Measurements from ENCODE around the gene ALOXE3. TPM values are rescaled to one million over a fixed set of nuclear protein-coding genes. Genes with fewer than 3 reads are reported as not detected.

ALOXE3 gene
- total and polyA plus RNA-seq, 2 of the 8 experiments (the other 6 are each of a cell fraction or from before 2014, with no cell fraction given), result 0.26 TPM; not detected in 1

DNA sequence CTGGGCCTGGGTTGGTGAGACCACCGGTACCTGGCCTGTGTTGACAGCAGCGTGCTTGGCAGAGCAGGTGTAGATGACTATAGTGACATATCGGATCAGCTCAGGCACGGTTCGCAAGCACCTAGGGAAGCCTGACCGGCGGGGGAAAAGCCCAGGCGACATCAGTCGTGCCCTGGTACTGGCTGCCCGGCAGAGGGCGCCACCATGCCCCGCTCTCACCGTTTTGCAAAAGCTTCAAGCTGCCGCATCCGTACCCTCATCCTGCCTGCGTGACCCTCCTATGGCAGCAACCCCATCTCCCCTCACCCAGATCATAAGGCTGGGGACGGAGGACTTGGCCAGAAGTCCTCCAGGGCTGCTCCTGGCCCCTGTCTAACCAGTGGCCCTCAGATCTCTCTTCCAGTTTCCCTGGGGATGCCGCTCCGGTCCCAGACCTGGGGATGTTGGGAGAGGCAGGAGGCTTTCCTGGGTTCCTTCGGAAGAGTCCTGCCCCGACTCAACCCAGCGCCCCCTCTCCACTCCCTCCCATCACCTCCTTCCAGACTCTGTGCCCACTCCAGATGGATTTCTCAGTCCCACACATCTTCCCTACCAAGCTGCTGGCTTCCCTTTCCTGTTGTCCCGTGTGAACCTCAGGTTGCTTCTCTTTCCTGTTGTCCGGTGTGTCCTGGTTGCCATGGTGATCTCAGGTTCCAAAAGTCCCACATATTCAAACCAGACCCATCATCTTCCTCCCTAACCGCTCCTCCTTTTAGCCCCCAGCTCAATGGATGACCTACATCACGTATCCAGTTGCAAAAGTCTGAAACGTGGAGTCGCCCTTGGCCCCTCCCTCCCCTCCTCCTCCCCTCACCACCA is 44.5 kb downstream of the ALOXE3 start:
- no peak overlapping the region for H4K5ac ChIP-seq (ENCODE audit: insufficient read length, low read depth, low read length)
- no peak overlapping the region for H2BK5ac ChIP-seq (ENCODE audit: low read depth, low read length)
- no peak overlapping the region for H3K4ac ChIP-seq (replicated peaks; ENCODE audit: insufficient read length, low read depth, low read length)
- H3K27me3 ChIP-seq (replicated peaks in 1 of 4; ENCODE audit: control insufficient read depth in 3 of 4, extremely low read depth in 1 of 4, insufficient read depth in 3 of 4, low read length in 3 of 4), result peaks cover 39 to 79% (median 62%) of the 10 kb centered on the region in 4 experiments
- no peaks in the 10 kb centered on the region for H3K9me3 ChIP-seq (ENCODE audit: insufficient read depth in 2 of 2, low read depth in 1 of 2, low read length in 1 of 2)
- no peak overlapping the region for H3K14ac ChIP-seq (ENCODE audit: insufficient read length)
- H3K79me1 ChIP-seq (ENCODE audit: low read depth, low read length), result no peaks in the 10 kb centered on the region
- no peaks in the 10 kb centered on the region for H3K36me3 ChIP-seq (ENCODE audit: control insufficient read depth in 2 of 4, insufficient read depth in 4 of 4, low read length in 3 of 4)
- H3K56ac ChIP-seq (replicated peaks; ENCODE audit: insufficient read length, low read depth, low read length), result no peak overlapping the region
- no peak overlapping the region; the same call in 1 of the 2 replicates for H2AFZ ChIP-seq (ENCODE audit: low read length)
- peak in 1 of 2 experiments; percentile 93 for DNase-seq (ENCODE audit: low read depth in 1 of 2, low spot score in 2 of 2)
- H2BK120ac ChIP-seq (replicated peaks; ENCODE audit: low read depth, low read length), result no peak overlapping the region
- 0 out of 2 replicates have a peak overlapping the region, but pooled peaks have one; percentile 72 for H2BK20ac ChIP-seq (ENCODE audit: low read length)
- 9% methylated on average over 20 of the region's 28 CpGs; no CpG with 5 or more reads in 1 of the 2 experiments for WGBS, 2 experiments (ENCODE audit: extremely low coverage in 1 of 2, insufficient coverage in 1 of 2, insufficient read length in 1 of 2, insufficient replicate concordance in 2 of 2, low coverage in 1 of 2, low lambda C conversion rate in 2 of 2, missing lambda C conversion rate in 1 of 2)
- peak; percentile 55 for FAIRE-seq
- peaks cover 3 to 6% of the 10 kb centered on the region in 2 experiments for H4K20me1 ChIP-seq (replicated peaks in 1 of 2; ENCODE audit: control insufficient read depth in 1 of 2, insufficient read depth in 2 of 2, low read length in 2 of 2)
- no peak overlapping the region for H3K23ac ChIP-seq (ENCODE audit: insufficient read length)
- H2AK5ac ChIP-seq (ENCODE audit: low read depth, low read length), result no peak overlapping the region
- no peaks in the 10 kb centered on the region for H3K79me2 ChIP-seq (ENCODE audit: control insufficient read depth in 1 of 2, insufficient read depth in 2 of 2, low read length in 2 of 2)
- H4K8ac ChIP-seq (ENCODE audit: extremely low read depth, insufficient read depth, low read length), result no peak overlapping the region; the same call in 1 of the 2 replicates
- H2BK12ac ChIP-seq (ENCODE audit: low read depth, low read length), result peak overlapping the region; percentile 81; the same call in 1 of the 2 replicates
- peaks cover 10% of the 10 kb centered on the region for H3K23me2 ChIP-seq (ENCODE audit: low read depth, low read length)
- peak overlapping the region; percentile 97 to 99 for H3K4me2 ChIP-seq (ENCODE audit: insufficient read depth in 1 of 2, low read depth in 2 of 2, low read length in 2 of 2)
- ChIA-PET CTCF (ENCODE audit: partially characterized antibody) (interaction anchor here (0.6 to 17.3 kb wide), 25 partner anchors 13 to 1015 kb away, joined by 3 to 315 read pairs (median 4); partner anchors contain the start of genes ALOX12B, ALOXE3 and RNF227), POLR2A (ENCODE audit: partially characterized antibody) (interaction anchor here (0.6 to 1.4 kb wide), 7 partner anchors 9 to 649 kb away, joined by 3 to 6 read pairs (median 4); no protein-coding TSS in a partner anchor)
- H3K9ac ChIP-seq (replicated peaks in 1 of 4; ENCODE audit: extremely low read depth in 1 of 4, low read depth in 3 of 4, low read length in 3 of 4), result no peak overlapping the region
- H3K18ac ChIP-seq (ENCODE audit: extremely low read depth, low read length), result peak overlapping the region; percentile 71; the same call in 1 of the 2 replicates
- H3K4me1 ChIP-seq (replicated peaks in 1 of 4; ENCODE audit: control insufficient read depth in 3 of 4, insufficient read depth in 4 of 4, low read length in 3 of 4), result peaks cover 0 to 22% (median 9%) of the 10 kb centered on the region in 4 experiments; a peak in 5 of 7 replicates
- H2BK15ac ChIP-seq (ENCODE audit: low read length), result no peak overlapping the region
- peak overlapping the region; percentile 11 to 65 (median 45); a peak in 6 of 8 replicates for H3K4me3 ChIP-seq (ENCODE audit: extremely low read depth in 1 of 4, insufficient read depth in 2 of 4, low read depth in 3 of 4, low read length in 4 of 4)
- H4K91ac ChIP-seq (replicated peaks; ENCODE audit: insufficient read length, low read length), result peak overlapping the region; percentile 70
- H3K27ac ChIP-seq (ENCODE audit: low read depth, low read length), result no peak overlapping the region
- TF ChIP-seq RNF2 (IDR thresholded peaks at IDR 0.05; ENCODE audit: borderline replicate concordance, low read depth, low read length, missing control alignments, poor library complexity, severe bottlenecking) (peak; percentile 5), CREB1 (IDR thresholded peaks at IDR 0.05) (peak; percentile 86), JUND (IDR thresholded peaks at IDR 0.05; ENCODE audit: low read length) (0 out of 2 replicates have a peak, but pooled peaks have one; percentile 11), SIN3A (conservative IDR thresholded peaks at IDR 0.05 in 1 of 2, IDR thresholded peaks at IDR 0.05 in 1 of 2; ENCODE audit: low read depth in 1 of 2, low read length in 2 of 2) (peak; percentile 28 to 72; a peak in 2 of 4 replicates), JUN (IDR thresholded peaks at IDR 0.05; ENCODE audit: low read depth, low read length) (no peak), RAD21 (IDR thresholded peaks at IDR 0.05 in 1 of 2, conservative IDR thresholded peaks at IDR 0.05 in 1 of 2; ENCODE audit: low read depth in 2 of 2, low read length in 2 of 2) (peak; percentile 43 to 53; a peak in 3 of 4 replicates)
- TF ChIP-seq, protein P1, sequence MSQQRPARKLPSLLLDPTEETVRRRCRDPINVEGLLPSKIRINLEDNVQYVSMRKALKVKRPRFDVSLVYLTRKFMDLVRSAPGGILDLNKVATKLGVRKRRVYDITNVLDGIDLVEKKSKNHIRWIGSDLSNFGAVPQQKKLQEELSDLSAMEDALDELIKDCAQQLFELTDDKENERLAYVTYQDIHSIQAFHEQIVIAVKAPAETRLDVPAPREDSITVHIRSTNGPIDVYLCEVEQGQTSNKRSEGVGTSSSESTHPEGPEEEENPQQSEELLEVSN (IDR thresholded peaks at IDR 0.05), result 0 out of 2 replicates have a peak, but pooled peaks have one; percentile 43
- TF ChIP-seq, protein P2, sequence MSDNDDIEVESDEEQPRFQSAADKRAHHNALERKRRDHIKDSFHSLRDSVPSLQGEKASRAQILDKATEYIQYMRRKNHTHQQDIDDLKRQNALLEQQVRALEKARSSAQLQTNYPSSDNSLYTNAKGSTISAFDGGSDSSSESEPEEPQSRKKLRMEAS (IDR thresholded peaks at IDR 0.05), result peak; percentile 57; the same call in 1 of the 2 replicates

Data from H1 (cell line).